DND-41 (cell line): ENCODE data around the gene PKNOX1.
"Not testable (repeated sequence)": the region's sequence is repeated elsewhere in the genome, so short reads cannot be mapped to it uniquely, and the experiment has no call there.

Source experiments
- EZH2 ChIP-seq: IDR thresholded peaks from 3 replicates; pipeline ENCODE4 v1.6.1; 2012; ENCODE audit warnings: borderline replicate concordance, low read depth, mild to moderate bottlenecking, moderate library complexity, low read length, inconsistent platforms; ENCODE audit not compliant: severe bottlenecking
- TF ChIP-seq, protein P1 (sequence below): IDR thresholded peaks from 2 replicates; pipeline ENCODE4 v1.5.1; 2012; ENCODE audit warnings: borderline replicate concordance, low read length, moderate library complexity, mild to moderate bottlenecking; ENCODE audit not compliant: poor library complexity, severe bottlenecking; ENCODE audit errors: extremely low read depth

DNA sequence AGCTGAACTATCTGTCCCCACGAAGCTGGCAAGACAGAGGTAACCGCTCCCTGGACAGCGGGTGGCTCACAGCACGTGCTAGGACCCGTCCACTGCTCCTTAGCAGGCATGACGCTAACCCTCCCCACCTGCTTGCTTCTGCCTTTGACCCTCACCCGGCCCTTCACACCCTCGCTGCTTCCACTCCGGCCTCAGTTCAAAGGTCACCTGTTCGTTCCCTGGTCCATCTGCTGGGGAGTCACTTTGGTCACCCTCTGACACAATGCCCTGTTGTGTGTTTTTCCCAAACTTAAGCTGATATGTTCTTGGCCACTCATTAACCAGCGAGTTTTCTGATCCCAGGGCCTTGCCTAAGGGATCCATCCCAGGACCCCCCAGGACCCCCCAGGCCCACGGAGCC, 93.7 kb downstream of the PKNOX1 start:
- not testable (repeated sequence) for TF ChIP-seq EZH2
- TF ChIP-seq, protein P1, sequence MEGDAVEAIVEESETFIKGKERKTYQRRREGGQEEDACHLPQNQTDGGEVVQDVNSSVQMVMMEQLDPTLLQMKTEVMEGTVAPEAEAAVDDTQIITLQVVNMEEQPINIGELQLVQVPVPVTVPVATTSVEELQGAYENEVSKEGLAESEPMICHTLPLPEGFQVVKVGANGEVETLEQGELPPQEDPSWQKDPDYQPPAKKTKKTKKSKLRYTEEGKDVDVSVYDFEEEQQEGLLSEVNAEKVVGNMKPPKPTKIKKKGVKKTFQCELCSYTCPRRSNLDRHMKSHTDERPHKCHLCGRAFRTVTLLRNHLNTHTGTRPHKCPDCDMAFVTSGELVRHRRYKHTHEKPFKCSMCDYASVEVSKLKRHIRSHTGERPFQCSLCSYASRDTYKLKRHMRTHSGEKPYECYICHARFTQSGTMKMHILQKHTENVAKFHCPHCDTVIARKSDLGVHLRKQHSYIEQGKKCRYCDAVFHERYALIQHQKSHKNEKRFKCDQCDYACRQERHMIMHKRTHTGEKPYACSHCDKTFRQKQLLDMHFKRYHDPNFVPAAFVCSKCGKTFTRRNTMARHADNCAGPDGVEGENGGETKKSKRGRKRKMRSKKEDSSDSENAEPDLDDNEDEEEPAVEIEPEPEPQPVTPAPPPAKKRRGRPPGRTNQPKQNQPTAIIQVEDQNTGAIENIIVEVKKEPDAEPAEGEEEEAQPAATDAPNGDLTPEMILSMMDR, result not testable (repeated sequence)
